PC-9 (cell line): ENCODE data around the gene MPIG6B. TPM values are rescaled to one million over a fixed set of nuclear protein-coding genes. Genes with fewer than 3 reads are reported as not detected.

Experiments used
- BruUV-seq: library from RNA; stranded (reverse); fragments of 400-500 nt; replicated peaks from 2 replicates; lab custom pipeline; 2021; lab: Mats Ljungman, UMichigan
- CTCF ChIA-PET: fragments of 300-600 bp; sonication (Branson Sonifier 250); formaldehyde crosslinking; loops from one replicate; lab custom pipeline; 2022; ENCODE audit warnings: antibody characterized with exemption; lab: Charles Lee
- POLR2A ChIA-PET: fragments of 300-600 bp; sonication (Branson Sonifier 250); formaldehyde crosslinking; loops from one replicate; lab custom pipeline; 2022; ENCODE audit warnings: antibody characterized with exemption; ENCODE audit not compliant: unreplicated experiment; lab: Charles Lee
- DNase-seq, 2 experiments: peaks; one replicate each; pipeline versions ENCODE4 v3.0.0 to v3.0.0-alpha.2; 2015 to 2022; ENCODE audit warnings: mixed read lengths in 1 of 2
- H2AFZ ChIP-seq: fragments of 200-600 bp; sonication (generic); 2 replicates; pipeline ENCODE4 v1.8.1; 2017; ENCODE audit warnings: antibody characterized with exemption
- H3F3A ChIP-seq: fragments of 200-600 bp; sonication (generic); 2 replicates; pipeline ENCODE4 v1.8.1; 2017; ENCODE audit warnings: antibody characterized with exemption, mild to moderate bottlenecking, low read depth; ENCODE audit not compliant: insufficient read depth
- H3K27ac ChIP-seq: fragments of 200-600 bp; sonication (generic); 2 replicates; pipeline ENCODE4 v1.6.1; 2016; ENCODE audit warnings: mixed run types
- H3K27me3 ChIP-seq: fragments of 200-600 bp; sonication (generic); 2 replicates; pipeline ENCODE4 v1.6.1; 2016; ENCODE audit warnings: low read depth, mixed run types; ENCODE audit not compliant: insufficient read depth
- H3K36me3 ChIP-seq: fragments of 200-600 bp; sonication (generic); 2 replicates; pipeline ENCODE4 v1.6.1; 2016; ENCODE audit warnings: low read depth, mixed run types
- H3K4me1 ChIP-seq: fragments of 200-600 bp; sonication (generic); replicated peaks from 2 replicates; pipeline ENCODE4 v1.6.1; 2016; ENCODE audit warnings: mixed run types; ENCODE audit not compliant: insufficient read depth
- H3K4me2 ChIP-seq: fragments of 200-600 bp; sonication (generic); 2 replicates; pipeline ENCODE4 v1.6.1; 2017; ENCODE audit warnings: mixed run types
- H3K4me3 ChIP-seq: fragments of 200-600 bp; sonication (generic); 2 replicates; pipeline ENCODE4 v1.6.1; 2016; ENCODE audit warnings: mixed run types
- H3K79me2 ChIP-seq: fragments of 200-600 bp; sonication (generic); 2 replicates; pipeline ENCODE4 v1.6.1; 2017; ENCODE audit warnings: low read depth, mixed run types
- H3K9me2 ChIP-seq: fragments of 200-600 bp; sonication (generic); 2 replicates; pipeline ENCODE4 v1.8.1; 2017; ENCODE audit warnings: mild to moderate bottlenecking; ENCODE audit not compliant: insufficient read depth
- H3K9me3 ChIP-seq: fragments of 200-600 bp; sonication (generic); 2 replicates; pipeline ENCODE4 v1.8.1; 2016; ENCODE audit warnings: low read depth; ENCODE audit not compliant: insufficient read depth
- H4K20me1 ChIP-seq: fragments of 200-600 bp; sonication (generic); 2 replicates; pipeline ENCODE4 v1.8.1; 2017; ENCODE audit not compliant: insufficient read depth
- EZH2 ChIP-seq: fragments of 200-600 bp; sonication (generic); IDR thresholded peaks from 2 replicates; pipeline ENCODE4 v1.8.0; 2017; ENCODE audit warnings: antibody characterized with exemption, low read depth
- intact Hi-C: fragments of 100-400 bp; cut with micrococcal nuclease; formaldehyde crosslinking; loops from one replicate; pipeline ENCODE4 v1.10.0; 2022; ENCODE audit not compliant: unreplicated experiment
- total RNA-seq: library from RNA; stranded (reverse); gene quantifications from 2 replicates; pipeline ENCODE4 v1.2.3, GENCODE V29; 2021
- TF ChIP-seq, protein P1 (sequence below): fragments of 200-600 bp; sonication (generic); conservative IDR thresholded peaks from 2 replicates; pipeline ENCODE4 v1.6.1; 2017; ENCODE audit warnings: mixed run types, antibody characterized with exemption, mild to moderate bottlenecking, moderate library complexity

The MPIG6B gene
- total RNA-seq, 1 experiment from 2014 or later: 0.59 TPM

DNA sequence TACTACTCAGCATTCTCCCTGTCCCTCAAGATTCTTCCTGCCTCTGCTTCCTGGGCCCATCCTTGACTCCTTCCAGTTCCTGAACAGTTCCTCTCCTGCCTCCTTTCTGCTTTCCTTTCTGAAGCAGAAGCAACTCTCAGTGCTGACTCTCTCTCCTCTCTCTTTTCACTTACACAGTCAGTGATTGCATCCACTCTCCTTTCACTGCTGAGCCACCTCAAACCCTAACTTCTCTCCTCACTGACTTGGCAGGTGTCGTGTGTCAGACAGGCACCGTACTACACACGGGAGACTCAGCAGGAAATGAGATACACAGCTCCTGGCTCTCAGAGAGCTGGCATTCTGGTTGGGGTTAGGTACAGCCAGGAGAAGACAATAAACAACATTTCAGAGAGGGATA, 25.6 kb upstream of the MPIG6B start:
- TF ChIP-seq EZH2: no peak
- TF ChIP-seq, protein P1, sequence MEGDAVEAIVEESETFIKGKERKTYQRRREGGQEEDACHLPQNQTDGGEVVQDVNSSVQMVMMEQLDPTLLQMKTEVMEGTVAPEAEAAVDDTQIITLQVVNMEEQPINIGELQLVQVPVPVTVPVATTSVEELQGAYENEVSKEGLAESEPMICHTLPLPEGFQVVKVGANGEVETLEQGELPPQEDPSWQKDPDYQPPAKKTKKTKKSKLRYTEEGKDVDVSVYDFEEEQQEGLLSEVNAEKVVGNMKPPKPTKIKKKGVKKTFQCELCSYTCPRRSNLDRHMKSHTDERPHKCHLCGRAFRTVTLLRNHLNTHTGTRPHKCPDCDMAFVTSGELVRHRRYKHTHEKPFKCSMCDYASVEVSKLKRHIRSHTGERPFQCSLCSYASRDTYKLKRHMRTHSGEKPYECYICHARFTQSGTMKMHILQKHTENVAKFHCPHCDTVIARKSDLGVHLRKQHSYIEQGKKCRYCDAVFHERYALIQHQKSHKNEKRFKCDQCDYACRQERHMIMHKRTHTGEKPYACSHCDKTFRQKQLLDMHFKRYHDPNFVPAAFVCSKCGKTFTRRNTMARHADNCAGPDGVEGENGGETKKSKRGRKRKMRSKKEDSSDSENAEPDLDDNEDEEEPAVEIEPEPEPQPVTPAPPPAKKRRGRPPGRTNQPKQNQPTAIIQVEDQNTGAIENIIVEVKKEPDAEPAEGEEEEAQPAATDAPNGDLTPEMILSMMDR: no peak

DNA sequence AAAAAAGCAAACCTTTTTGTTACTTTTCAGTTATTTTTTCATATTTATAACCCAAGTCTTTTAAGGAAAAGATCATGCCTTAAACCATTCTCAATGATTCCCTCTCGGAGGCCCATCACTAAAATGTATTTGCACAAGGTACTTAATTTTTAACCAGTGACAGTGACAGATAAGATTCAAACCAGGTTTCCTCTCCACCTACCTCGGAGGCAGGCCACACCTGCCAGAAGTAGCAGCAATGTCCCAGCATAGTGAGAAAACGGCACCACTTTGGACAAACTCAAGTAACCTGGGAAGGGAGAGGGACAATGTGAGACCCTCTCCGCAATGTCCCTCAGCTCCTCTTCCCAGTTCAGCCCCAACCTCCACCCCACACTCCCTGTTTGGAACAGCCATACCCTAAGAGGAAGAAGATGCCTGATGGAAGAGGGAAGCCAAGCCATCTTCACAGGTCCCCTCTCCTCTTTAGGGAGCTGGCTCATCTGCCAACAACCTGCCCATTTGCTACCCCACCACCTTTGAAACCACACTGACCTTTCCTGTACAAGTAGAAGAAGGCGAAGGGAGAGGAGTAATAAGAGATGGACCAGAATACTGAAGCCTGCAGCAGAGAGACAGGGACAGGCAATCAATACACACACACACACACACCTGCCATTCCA, 22.3 kb upstream of the MPIG6B start:
- Histone ChIP-seq H3K9me3 (no peaks in the 10 kb centered on the region), H3K9me2 (no peaks in the 10 kb centered on the region), H4K20me1 (no peaks in the 10 kb centered on the region; the same call in 1 of the 2 replicates), H2AFZ (no peak overlapping the region), H3K4me1 (peaks cover 14% of the 10 kb centered on the region), H3K27me3 (no peaks in the 10 kb centered on the region), H3K27ac (no peak overlapping the region), H3K79me2 (peaks cover 25% of the 10 kb centered on the region), H3K4me3 (no peak overlapping the region), H3K4me2 (no peak overlapping the region), H3K36me3 (peaks cover 6% of the 10 kb centered on the region; the same call in 1 of the 2 replicates), H3F3A (no peaks in the 10 kb centered on the region)
- TF ChIP-seq EZH2: no peak
- TF ChIP-seq, protein P1: no peak
- CTCF ChIA-PET: interaction anchor here (0.6 kb wide), 1 partner anchor 155 kb away, joined by 3 read pairs; the partner anchor contains the start of gene ATP6V1G2
- DNase-seq: no peak
- POLR2A ChIA-PET: no interaction called here
- intact Hi-C loops: no loop called here
- no TSS peak for BruUV-seq

More for the DNA sequence above, 25.6 kb upstream of the MPIG6B start:
- POLR2A ChIA-PET: no interaction called here
- Histone ChIP-seq H3K4me2 (no peak overlapping the region), H3F3A (no peaks in the 10 kb centered on the region), H4K20me1 (no peaks in the 10 kb centered on the region; the same call in 1 of the 2 replicates), H3K9me3 (no peaks in the 10 kb centered on the region), H3K4me1 (peaks cover 9% of the 10 kb centered on the region; the same call in 1 of the 2 replicates), H3K27ac (no peak overlapping the region), H3K79me2 (peaks cover 23% of the 10 kb centered on the region), H3K36me3 (peaks cover 6% of the 10 kb centered on the region; the same call in 1 of the 2 replicates), H3K9me2 (no peaks in the 10 kb centered on the region), H3K4me3 (no peak overlapping the region), H3K27me3 (no peaks in the 10 kb centered on the region), H2AFZ (no peak overlapping the region)
- BruUV-seq: no TSS peak
- intact Hi-C loops: no loop called here
- CTCF ChIA-PET: no interaction called here
- no peak for DNase-seq

DNA sequence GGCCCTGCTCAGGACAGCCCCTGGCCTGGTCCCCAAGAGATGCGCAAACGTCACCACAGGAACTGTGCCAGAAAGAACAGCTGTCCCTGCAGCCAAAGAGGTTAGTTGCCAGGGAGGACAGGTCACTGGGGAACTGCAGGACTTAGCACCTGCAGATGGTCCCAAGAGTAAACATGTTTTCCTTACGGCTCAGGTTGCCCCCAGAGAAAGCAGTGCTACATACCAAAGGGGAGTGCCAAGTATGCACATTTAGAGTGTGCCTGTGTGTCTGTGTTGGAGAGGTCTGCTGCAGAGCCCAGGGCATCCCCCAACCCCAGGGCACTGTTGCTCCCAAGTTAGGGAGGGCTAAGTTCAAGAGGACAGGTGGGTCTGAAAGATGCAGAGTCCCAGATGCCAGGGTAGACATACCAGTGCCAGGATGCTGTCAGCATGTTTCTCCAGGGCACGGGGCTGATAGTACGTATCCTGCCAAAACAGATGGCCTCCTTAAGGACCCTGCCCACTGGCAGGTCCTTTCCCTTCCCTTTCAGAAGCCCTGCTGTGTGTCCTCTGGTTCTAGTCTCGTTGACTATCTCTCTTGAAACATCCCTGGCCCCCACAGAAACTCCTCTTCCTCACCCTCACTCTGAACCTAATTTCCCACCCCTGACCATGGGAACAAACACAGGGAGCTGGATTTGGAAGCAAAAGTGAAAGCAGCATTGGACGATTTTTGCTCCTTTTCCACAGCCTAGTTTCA, 21.3 kb upstream of the MPIG6B start:
- H4K20me1 ChIP-seq: no peaks in the 10 kb centered on the region; the same call in 1 of the 2 replicates
- H3K9me2 ChIP-seq: no peaks in the 10 kb centered on the region
- peak overlapping the region; percentile 97 for H3K4me2 ChIP-seq
- peaks cover 14% of the 10 kb centered on the region for H3K4me1 ChIP-seq
- no TSS peak for BruUV-seq
- peak overlapping the region; percentile 83 for H3K4me3 ChIP-seq
- POLR2A ChIA-PET: interaction anchor here (0.5 to 0.7 kb wide), 3 partner anchors 37 to 125 kb away, joined by 4 to 7 read pairs (median 5); partner anchors contain the start of gene HSPA1B
- DNase-seq: no peak
- peaks cover 4% of the 10 kb centered on the region; the same call in 1 of the 2 replicates for H3K36me3 ChIP-seq
- CTCF ChIA-PET: interaction anchor here (0.6 kb wide), 1 partner anchor 156 kb away, joined by 3 read pairs; the partner anchor contains the start of gene ATP6V1G2
- peaks cover 25% of the 10 kb centered on the region for H3K79me2 ChIP-seq
- peak overlapping the region; percentile 77; the same call in 1 of the 2 replicates for H3K27ac ChIP-seq
- peak overlapping the region; percentile 88 for H2AFZ ChIP-seq
- no peaks in the 10 kb centered on the region for H3F3A ChIP-seq
- no peaks in the 10 kb centered on the region for H3K27me3 ChIP-seq
- intact Hi-C loops: loop anchor here (2.0 kb wide), 2 partner anchors 37 to 49 kb away; partner anchors contain the start of gene BAG6
- H3K9me3 ChIP-seq: no peaks in the 10 kb centered on the region
- no peak for TF ChIP-seq EZH2
- TF ChIP-seq, protein P1: no peak
